ENCODE data around the gene CBLB. TPM values are rescaled to one million over a fixed set of nuclear protein-coding genes. Genes with fewer than 3 reads are reported as not detected.

Gene CBLB
- total RNA-seq, 4 donors from 2014 or later = 154 to 177 (median 169) TPM

DNA sequence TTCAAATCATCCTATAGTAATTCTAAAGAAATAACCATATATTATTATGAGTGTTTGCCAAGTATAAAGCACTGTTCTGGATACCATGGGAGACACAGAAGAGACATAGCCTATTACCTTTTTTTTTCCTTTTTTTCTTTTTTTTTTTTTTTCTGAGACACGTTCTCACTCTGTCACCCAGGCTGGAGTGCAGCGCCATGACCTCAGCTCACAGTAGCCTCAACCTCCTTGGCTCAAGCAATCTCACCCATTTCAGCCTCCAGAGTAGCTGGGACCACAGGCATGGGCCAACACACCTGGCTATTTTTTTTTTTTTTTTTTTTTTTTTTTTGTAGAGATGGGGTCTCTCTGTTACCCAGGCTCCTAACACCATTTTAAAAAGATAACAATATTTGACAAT is 30.9 kb downstream of the CBLB start:
- no peak for DNase-seq (ENCODE audit: low spot score in 2 of 2)
- Histone ChIP-seq H3K4me3 (no peak overlapping the region), H3K36me3 (peaks cover 0 to 15% (median 0%) of the 10 kb centered on the region in 3 donors), H3K27ac (peak overlapping the region in 1 of 4 donors; percentile 60), H3K4me1 (peaks cover 0 to 35% (median 13%) of the 10 kb centered on the region in 4 donors), H3K9me3 (no peaks in the 10 kb centered on the region), H3K27me3 (no peaks in the 10 kb centered on the region)
- 83 to 93% methylated on average over 2 of the region's 2 CpGs for WGBS, 2 donors
- no peak for TF ChIP-seq POLR2A (IDR thresholded peaks at IDR 0.05)
- TF ChIP-seq, protein P1, sequence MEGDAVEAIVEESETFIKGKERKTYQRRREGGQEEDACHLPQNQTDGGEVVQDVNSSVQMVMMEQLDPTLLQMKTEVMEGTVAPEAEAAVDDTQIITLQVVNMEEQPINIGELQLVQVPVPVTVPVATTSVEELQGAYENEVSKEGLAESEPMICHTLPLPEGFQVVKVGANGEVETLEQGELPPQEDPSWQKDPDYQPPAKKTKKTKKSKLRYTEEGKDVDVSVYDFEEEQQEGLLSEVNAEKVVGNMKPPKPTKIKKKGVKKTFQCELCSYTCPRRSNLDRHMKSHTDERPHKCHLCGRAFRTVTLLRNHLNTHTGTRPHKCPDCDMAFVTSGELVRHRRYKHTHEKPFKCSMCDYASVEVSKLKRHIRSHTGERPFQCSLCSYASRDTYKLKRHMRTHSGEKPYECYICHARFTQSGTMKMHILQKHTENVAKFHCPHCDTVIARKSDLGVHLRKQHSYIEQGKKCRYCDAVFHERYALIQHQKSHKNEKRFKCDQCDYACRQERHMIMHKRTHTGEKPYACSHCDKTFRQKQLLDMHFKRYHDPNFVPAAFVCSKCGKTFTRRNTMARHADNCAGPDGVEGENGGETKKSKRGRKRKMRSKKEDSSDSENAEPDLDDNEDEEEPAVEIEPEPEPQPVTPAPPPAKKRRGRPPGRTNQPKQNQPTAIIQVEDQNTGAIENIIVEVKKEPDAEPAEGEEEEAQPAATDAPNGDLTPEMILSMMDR (IDR thresholded peaks at IDR 0.05) = no peak
- no peak for TF ChIP-seq EP300 (IDR thresholded peaks at IDR 0.05)

- Histone ChIP-seq H3K27ac (peak overlapping the region in 2 of 4 donors; percentile 26 to 60), H3K36me3 (peaks cover 0 to 14% (median 0%) of the 10 kb centered on the region in 3 donors), H3K4me3 (peak overlapping the region in 3 of 4 donors; percentile 6 to 18 (median 8)), H3K4me1 (peaks cover 0 to 35% (median 14%) of the 10 kb centered on the region in 4 donors), H3K9me3 (no peaks in the 10 kb centered on the region), H3K27me3 (no peaks in the 10 kb centered on the region)
- no peak for DNase-seq (ENCODE audit: low spot score in 2 of 2)
- 12 to 21% methylated on average over 5 of the region's 5 CpGs for WGBS, 2 donors
- TF ChIP-seq POLR2A (IDR thresholded peaks at IDR 0.05) = no peak
- TF ChIP-seq EP300 (IDR thresholded peaks at IDR 0.05) = no peak
- TF ChIP-seq, protein P1 (IDR thresholded peaks at IDR 0.05) = no peak
Observed at GRCh38 chr3:105837143-105837740, 31.6 kb downstream of the CBLB start.

DNA sequence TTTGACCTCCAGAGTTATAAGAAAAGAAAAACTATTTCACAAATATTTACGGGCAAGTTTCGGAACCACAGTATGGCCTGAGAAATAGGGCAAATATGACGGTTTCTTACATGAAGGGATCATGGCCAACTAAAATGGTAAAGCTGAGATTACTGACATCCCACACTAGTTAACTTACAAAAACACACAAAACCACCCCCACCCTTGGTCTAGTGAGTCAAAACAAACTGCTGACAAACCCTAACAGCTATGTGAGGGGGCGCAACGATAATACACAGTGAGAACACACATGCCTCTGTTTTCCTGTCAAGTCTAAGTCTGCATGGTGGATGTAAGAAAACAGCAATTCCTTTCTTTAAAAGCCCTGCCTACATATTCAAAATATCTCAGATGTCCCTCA is 32.3 kb downstream of the CBLB start:
- TF ChIP-seq, protein P1 (IDR thresholded peaks at IDR 0.05) = no peak
- no peak for TF ChIP-seq EP300 (IDR thresholded peaks at IDR 0.05)
- no peak for TF ChIP-seq POLR2A (IDR thresholded peaks at IDR 0.05)
- H3K36me3 ChIP-seq = peaks cover 0 to 7% (median 0%) of the 10 kb centered on the region in 3 donors
- no peak for DNase-seq (ENCODE audit: low spot score in 2 of 2)
- peak overlapping the region in 3 of 4 donors; percentile 6 to 18 (median 8) for H3K4me3 ChIP-seq
- H3K27ac ChIP-seq = peak overlapping the region in 2 of 4 donors; percentile 26 to 60
- peaks cover 0 to 35% (median 15%) of the 10 kb centered on the region in 4 donors for H3K4me1 ChIP-seq
- WGBS, 2 donors = 34 to 42% methylated on average over 5 of the region's 5 CpGs
- no peaks in the 10 kb centered on the region for H3K27me3 ChIP-seq
- H3K9me3 ChIP-seq = no peaks in the 10 kb centered on the region

DNA sequence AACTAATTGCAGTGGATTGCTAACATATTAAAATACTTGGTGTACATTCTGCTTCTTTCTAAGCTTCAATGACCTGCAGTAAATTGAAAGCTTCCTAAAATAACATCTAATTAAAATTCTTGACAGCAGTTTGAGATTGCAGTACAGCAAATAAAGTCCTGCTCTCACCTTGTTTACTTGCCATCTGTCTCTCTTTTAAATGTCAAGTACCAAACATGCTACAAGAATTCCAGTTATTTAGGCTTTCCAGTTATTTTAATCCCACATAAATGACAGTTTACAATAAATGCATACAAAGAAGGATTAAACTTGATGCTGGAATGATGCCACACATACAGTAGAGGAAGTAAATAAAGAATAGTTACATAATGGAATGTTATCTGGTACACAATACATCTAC is 33.2 kb downstream of the CBLB start:
- Histone ChIP-seq H3K4me3 (no peak overlapping the region), H3K36me3 (peaks cover 0 to 7% (median 0%) of the 10 kb centered on the region in 3 donors), H3K4me1 (peaks cover 0 to 35% (median 15%) of the 10 kb centered on the region in 4 donors), H3K27ac (peak overlapping the region in 2 of 4 donors; percentile 20 to 32), H3K9me3 (no peaks in the 10 kb centered on the region), H3K27me3 (no peaks in the 10 kb centered on the region)
- DNase-seq (ENCODE audit: low spot score in 2 of 2) = no peak
- TF ChIP-seq POLR2A (IDR thresholded peaks at IDR 0.05) = no peak
- TF ChIP-seq, protein P1 (IDR thresholded peaks at IDR 0.05) = no peak
- no peak for TF ChIP-seq EP300 (IDR thresholded peaks at IDR 0.05)

- TF ChIP-seq EP300 (IDR thresholded peaks at IDR 0.05) = no peak
- no peak for TF ChIP-seq POLR2A (IDR thresholded peaks at IDR 0.05)
- TF ChIP-seq, protein P1 (IDR thresholded peaks at IDR 0.05) = no peak
- Histone ChIP-seq H3K36me3 (peaks cover 0 to 7% (median 0%) of the 10 kb centered on the region in 3 donors), H3K9me3 (no peaks in the 10 kb centered on the region), H3K4me1 (peaks cover 0 to 35% (median 15%) of the 10 kb centered on the region in 4 donors), H3K27me3 (no peaks in the 10 kb centered on the region), H3K27ac (no peak overlapping the region), H3K4me3 (no peak overlapping the region)
- WGBS, 2 donors = 98% methylated on average over 3 of the region's 3 CpGs
- DNase-seq (ENCODE audit: low spot score in 2 of 2) = no peak
Observed at GRCh38 chr3:105834768-105835167, 34.0 kb downstream of the CBLB start.

Data from tibial nerve (tissue), 4 donors.